Endothelial cell (in vitro differentiated cells): Measurements from ENCODE around the gene UBB. TPM values are rescaled to one million over a fixed set of nuclear protein-coding genes. Genes with fewer than 3 reads are reported as not detected.
A peak's percentile ranks its signal among the peaks of the same experiment; 100 is the strongest.

Source experiments
- DNase-seq: peaks from one replicate; pipeline ENCODE4 v3.0.0; 2021; ENCODE audit warnings: low spot score
- H3K27ac Mint-ChIP-seq: one replicate; pipeline ENCODE4 v1.8.0; 2021; ENCODE audit warnings: mixed read lengths, inconsistent platforms; ENCODE audit not compliant: unreplicated experiment
- H3K27me3 Mint-ChIP-seq: one replicate; pipeline ENCODE4 v1.8.0; 2021; ENCODE audit warnings: mild to moderate bottlenecking, moderate library complexity, mixed read lengths, inconsistent platforms; ENCODE audit not compliant: unreplicated experiment
- H3K36me3 Mint-ChIP-seq: one replicate; pipeline ENCODE4 v1.8.0; 2021; ENCODE audit warnings: mild to moderate bottlenecking, low read depth, mixed read lengths, inconsistent platforms; ENCODE audit not compliant: unreplicated experiment
- H3K4me1 Mint-ChIP-seq: one replicate; pipeline ENCODE4 v1.8.0; 2021; ENCODE audit warnings: mild to moderate bottlenecking, mixed read lengths, inconsistent platforms; ENCODE audit not compliant: unreplicated experiment
- H3K4me3 Mint-ChIP-seq: one replicate; pipeline ENCODE4 v1.8.0; 2021; ENCODE audit warnings: mild to moderate bottlenecking, mixed read lengths, inconsistent platforms; ENCODE audit not compliant: unreplicated experiment
- H3K9me3 Mint-ChIP-seq: one replicate; pipeline ENCODE4 v1.8.0; 2021; ENCODE audit warnings: mixed read lengths, inconsistent platforms; ENCODE audit not compliant: unreplicated experiment
- total RNA-seq: library from RNA; stranded (reverse); fragmentation: NEBNext Ultra II Directional; extraction: Animal tissue kit (Norgen Biotek cat#: 25700); gene quantifications from one replicate; pipeline ENCODE4 v1.2.1, GENCODE V29; 2021; ENCODE audit not compliant: unreplicated experiment
- TF ChIP-seq, protein P1 (sequence below): fragments of 200-600 bp; sonication (generic); IDR thresholded peaks from one replicate; pipeline ENCODE4 v1.5.0; 2021; ENCODE audit warnings: antibody characterized with exemption; ENCODE audit not compliant: unreplicated experiment

Gene UBB
- total RNA-seq, 1 donor from 2014 or later, result 2,050 TPM

DNA sequence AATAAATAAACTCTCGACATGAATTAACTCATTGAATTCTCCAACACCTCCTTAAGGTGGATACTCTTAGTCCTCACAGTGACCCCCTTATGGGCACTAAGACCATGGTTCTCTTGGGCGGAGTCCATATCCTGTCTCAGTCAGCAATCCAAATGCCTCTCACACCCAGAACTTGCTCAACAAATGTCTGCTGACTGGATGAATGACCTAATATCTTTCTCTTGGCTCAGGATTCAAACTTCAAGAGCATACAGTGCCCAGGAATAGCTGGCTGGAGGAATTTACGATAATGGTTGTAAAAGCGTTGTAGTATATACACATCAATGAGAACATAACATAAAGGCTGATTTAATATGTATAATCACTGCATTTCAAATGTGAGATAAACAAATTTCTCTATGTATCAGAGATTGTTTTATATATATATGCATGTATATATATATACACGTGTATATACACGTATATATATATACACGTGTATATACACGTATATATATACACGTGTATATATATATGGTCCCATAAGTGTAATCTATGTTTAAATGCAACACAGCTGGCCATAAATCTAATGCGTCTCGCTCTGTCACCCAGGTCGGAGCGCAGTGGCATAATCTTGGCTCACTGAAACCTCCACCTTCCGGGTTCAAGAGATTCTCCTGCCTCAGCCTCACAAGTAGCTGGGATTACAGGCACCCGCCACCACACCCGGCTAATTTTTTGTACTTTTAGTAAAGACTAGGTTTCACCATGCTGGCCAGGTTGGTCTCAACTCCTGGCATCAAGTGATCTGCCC is 6.5 kb upstream of the UBB start:
- Mint-ChIP-seq H3K9me3 (no peaks in the 10 kb centered on the region), H3K36me3 (no peaks in the 10 kb centered on the region), H3K4me3 (no peak overlapping the region), H3K27ac (no peak overlapping the region), H3K27me3 (peaks cover 1% of the 10 kb centered on the region), H3K4me1 (peaks cover 3% of the 10 kb centered on the region)
- DNase-seq, result no peak
- TF ChIP-seq, protein P1, sequence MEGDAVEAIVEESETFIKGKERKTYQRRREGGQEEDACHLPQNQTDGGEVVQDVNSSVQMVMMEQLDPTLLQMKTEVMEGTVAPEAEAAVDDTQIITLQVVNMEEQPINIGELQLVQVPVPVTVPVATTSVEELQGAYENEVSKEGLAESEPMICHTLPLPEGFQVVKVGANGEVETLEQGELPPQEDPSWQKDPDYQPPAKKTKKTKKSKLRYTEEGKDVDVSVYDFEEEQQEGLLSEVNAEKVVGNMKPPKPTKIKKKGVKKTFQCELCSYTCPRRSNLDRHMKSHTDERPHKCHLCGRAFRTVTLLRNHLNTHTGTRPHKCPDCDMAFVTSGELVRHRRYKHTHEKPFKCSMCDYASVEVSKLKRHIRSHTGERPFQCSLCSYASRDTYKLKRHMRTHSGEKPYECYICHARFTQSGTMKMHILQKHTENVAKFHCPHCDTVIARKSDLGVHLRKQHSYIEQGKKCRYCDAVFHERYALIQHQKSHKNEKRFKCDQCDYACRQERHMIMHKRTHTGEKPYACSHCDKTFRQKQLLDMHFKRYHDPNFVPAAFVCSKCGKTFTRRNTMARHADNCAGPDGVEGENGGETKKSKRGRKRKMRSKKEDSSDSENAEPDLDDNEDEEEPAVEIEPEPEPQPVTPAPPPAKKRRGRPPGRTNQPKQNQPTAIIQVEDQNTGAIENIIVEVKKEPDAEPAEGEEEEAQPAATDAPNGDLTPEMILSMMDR, result no peak

DNA sequence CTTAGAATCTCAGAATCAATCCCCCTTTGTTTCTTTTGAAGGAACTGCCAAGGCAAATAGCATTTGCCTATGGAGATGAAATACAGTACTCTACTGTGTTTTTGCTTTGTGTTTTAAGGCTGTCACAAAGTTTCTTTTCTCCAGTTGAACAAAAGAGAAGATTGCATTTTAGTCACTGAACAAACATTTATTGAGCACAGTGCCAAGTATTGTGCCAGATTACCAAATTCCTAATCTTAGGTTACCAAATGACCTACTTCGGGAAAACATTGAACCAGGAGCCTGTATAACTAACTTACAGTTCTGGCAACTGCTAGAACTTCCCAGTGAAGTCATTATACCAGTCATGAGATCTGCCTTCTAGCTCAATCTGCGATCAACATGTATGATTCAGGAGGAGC is 3.0 kb upstream of the UBB start:
- TF ChIP-seq, protein P1, result no peak
- Mint-ChIP-seq H3K36me3 (peaks cover 20% of the 10 kb centered on the region), H3K4me1 (peaks cover 19% of the 10 kb centered on the region), H3K27me3 (peaks cover 13% of the 10 kb centered on the region), H3K9me3 (no peaks in the 10 kb centered on the region), H3K27ac (no peak overlapping the region), H3K4me3 (no peak overlapping the region)
- DNase-seq, result no peak

DNA sequence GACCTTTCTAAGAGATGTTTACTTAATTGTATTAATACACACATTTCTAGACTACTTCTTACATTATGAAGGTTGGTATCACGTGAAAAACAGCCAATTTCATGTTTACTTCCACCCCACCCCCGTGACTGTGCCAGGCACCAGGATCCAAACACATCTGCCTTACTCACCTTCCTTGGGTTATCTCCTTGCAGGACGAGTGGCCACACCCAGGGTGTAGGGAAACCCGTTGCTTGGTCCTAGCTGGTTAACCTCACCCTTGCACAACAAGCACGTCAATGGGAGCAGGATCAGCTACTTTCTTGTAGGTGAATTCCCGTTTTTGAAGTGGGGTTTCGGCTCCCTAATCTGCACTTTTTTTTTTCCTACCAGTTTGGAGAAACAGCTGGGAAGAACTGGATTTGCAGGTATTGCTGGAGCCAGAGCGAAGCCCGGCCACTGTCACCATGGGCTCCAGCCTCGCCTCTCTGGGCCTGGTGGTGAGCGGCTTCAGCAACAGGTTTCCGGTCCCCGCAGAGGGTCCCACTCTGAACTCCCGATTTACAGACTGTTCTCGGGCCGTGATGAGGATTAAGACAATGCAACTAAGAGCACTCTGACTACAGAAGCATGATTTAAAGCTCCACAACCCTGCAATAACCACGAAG is 2.1 kb upstream of the UBB start:
- Mint-ChIP-seq H3K4me3 (no peak overlapping the region), H3K27me3 (peaks cover 13% of the 10 kb centered on the region), H3K27ac (peak overlapping the region; percentile 8), H3K9me3 (no peaks in the 10 kb centered on the region), H3K4me1 (peaks cover 24% of the 10 kb centered on the region), H3K36me3 (peaks cover 26% of the 10 kb centered on the region)
- TF ChIP-seq, protein P1, result no peak
- DNase-seq, result no peak

DNA sequence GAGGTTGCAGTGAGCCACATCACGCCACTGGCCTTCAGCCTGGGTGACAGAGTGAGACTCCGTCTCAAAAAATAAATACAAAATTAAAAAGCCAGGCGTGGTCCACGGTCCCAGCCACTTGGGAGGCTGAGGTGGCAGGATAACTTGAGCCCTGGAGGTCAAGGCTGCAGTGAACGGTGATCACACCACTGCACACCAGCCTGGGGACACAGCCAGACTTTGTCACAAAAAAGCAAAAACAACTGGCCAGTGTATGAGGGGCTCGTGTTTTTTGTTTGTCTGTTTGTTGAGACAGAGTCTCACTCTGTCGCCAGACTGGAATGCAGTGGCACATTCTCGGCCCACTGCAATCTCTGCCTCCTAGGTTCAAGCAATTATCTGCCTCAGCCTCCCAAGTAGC is 1.2 kb upstream of the UBB start:
- H3K4me1 Mint-ChIP-seq, result peaks cover 33% of the 10 kb centered on the region
- no peak for DNase-seq
- no peak overlapping the region for H3K27ac Mint-ChIP-seq
- H3K27me3 Mint-ChIP-seq, result peaks cover 16% of the 10 kb centered on the region
- TF ChIP-seq, protein P1, result no peak
- H3K4me3 Mint-ChIP-seq, result no peak overlapping the region
- peaks cover 26% of the 10 kb centered on the region for H3K36me3 Mint-ChIP-seq
- no peaks in the 10 kb centered on the region for H3K9me3 Mint-ChIP-seq

DNA sequence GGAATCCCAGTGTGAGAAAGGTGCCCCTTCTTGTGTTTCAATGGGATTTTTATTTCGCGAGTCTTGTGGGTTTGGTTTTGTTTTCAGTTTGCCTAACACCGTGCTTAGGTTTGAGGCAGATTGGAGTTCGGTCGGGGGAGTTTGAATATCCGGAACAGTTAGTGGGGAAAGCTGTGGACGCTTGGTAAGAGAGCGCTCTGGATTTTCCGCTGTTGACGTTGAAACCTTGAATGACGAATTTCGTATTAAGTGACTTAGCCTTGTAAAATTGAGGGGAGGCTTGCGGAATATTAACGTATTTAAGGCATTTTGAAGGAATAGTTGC is 567 bp downstream of the UBB start:
- H3K9me3 Mint-ChIP-seq, result no peaks in the 10 kb centered on the region
- DNase-seq, result no peak
- H3K27ac Mint-ChIP-seq, result peak overlapping the region; percentile 100
- H3K4me1 Mint-ChIP-seq, result peaks cover 33% of the 10 kb centered on the region
- H3K27me3 Mint-ChIP-seq, result peaks cover 20% of the 10 kb centered on the region
- H3K36me3 Mint-ChIP-seq, result peaks cover 26% of the 10 kb centered on the region
- H3K4me3 Mint-ChIP-seq, result peak overlapping the region; percentile 99
- TF ChIP-seq, protein P1, result no peak
